Naive thymus-derived CD4-positive, alpha-beta T cell (primary cell): Measurements from ENCODE around the gene JPT2. TPM values are rescaled to one million over a fixed set of nuclear protein-coding genes. Genes with fewer than 3 reads are reported as not detected.

Experiments
- ATAC-seq: fragments of 150-1000 bp; cut with Tn5 transposase; 2 replicates; pipeline ENCODE4 v1.10.0; 2021; ENCODE audit warnings: mild to moderate bottlenecking, moderate library complexity
- CTCF ChIA-PET: fragments of 350-600 bp; sonication (Branson Sonifier 250); formaldehyde crosslinking; loops from one replicate; lab custom pipeline; 2021; ENCODE audit warnings: antibody characterized with exemption; lab: Charles Lee
- POLR2A ChIA-PET: fragments of 350-600 bp; sonication (Branson Sonifier 250); formaldehyde crosslinking; loops from one replicate; lab custom pipeline; 2021; ENCODE audit warnings: antibody characterized with exemption, inconsistent platforms; lab: Charles Lee
- DNase-seq, 9 donors: peaks; one replicate each; pipeline versions ENCODE4 v3.0.0 to v3.0.0-alpha.2; 2020 to 2022; ENCODE audit warnings: mixed read lengths in 1 of 9
- H3K27ac ChIP-seq: one replicate; pipeline ENCODE4 v1.7.0; 2013; ENCODE audit warnings: mild to moderate bottlenecking, low read depth, low read length, moderate library complexity
- H3K27me3 ChIP-seq, 2 donors: one replicate each; pipeline ENCODE4 v1.7.0; 2013; ENCODE audit warnings: low read length in 2 of 2, mild to moderate bottlenecking in 2 of 2, moderate library complexity in 2 of 2; ENCODE audit not compliant: control insufficient read depth in 2 of 2, insufficient read depth in 2 of 2
- H3K36me3 ChIP-seq, 3 experiments: 1 replicate in 2 of 3; 2 replicates in 1 of 3; pipeline ENCODE4 v1.7.0; 2013; ENCODE audit warnings: low read length in 3 of 3, mild to moderate bottlenecking in 3 of 3, moderate library complexity in 1 of 3; ENCODE audit not compliant: insufficient read depth in 3 of 3, control insufficient read depth in 2 of 3
- H3K4me1 ChIP-seq, 2 donors: one replicate each; pipeline ENCODE4 v1.7.0; 2013; ENCODE audit warnings: low read length in 2 of 2, mild to moderate bottlenecking in 2 of 2, moderate library complexity in 1 of 2; ENCODE audit not compliant: control insufficient read depth in 2 of 2, insufficient read depth in 2 of 2
- H3K4me3 ChIP-seq: 2 replicates; pipeline ENCODE4 v1.7.0; 2013; ENCODE audit warnings: mild to moderate bottlenecking, low read length
- H3K9me3 ChIP-seq, 3 experiments: 1 replicate in 2 of 3; 2 replicates in 1 of 3; pipeline ENCODE4 v1.7.0; 2013; ENCODE audit warnings: low read length in 3 of 3; ENCODE audit not compliant: control insufficient read depth in 2 of 3
- H3K27ac Mint-ChIP-seq, 9 donors: one replicate each; pipeline ENCODE4 v1.8.0; 2020 to 2022; ENCODE audit warnings: mixed read lengths in 9 of 9, mild to moderate bottlenecking in 8 of 9, moderate library complexity in 5 of 9, inconsistent platforms in 2 of 9
- H3K27me3 Mint-ChIP-seq, 5 donors: one replicate each; pipeline ENCODE4 v1.8.0; 2021 to 2022; ENCODE audit warnings: mixed read lengths in 5 of 5, mild to moderate bottlenecking in 1 of 5
- H3K36me3 Mint-ChIP-seq, 5 donors: one replicate each; pipeline ENCODE4 v1.8.0; 2020 to 2022; ENCODE audit warnings: mixed read lengths in 5 of 5, mild to moderate bottlenecking in 3 of 5, inconsistent platforms in 1 of 5
- H3K4me1 Mint-ChIP-seq, 7 donors: one replicate each; pipeline ENCODE4 v1.8.0; 2020 to 2022; ENCODE audit warnings: mixed read lengths in 7 of 7, mild to moderate bottlenecking in 3 of 7, inconsistent platforms in 1 of 7
- H3K4me3 Mint-ChIP-seq, 10 donors: one replicate each; pipeline ENCODE4 v1.8.0; 2020 to 2022; ENCODE audit warnings: mild to moderate bottlenecking in 10 of 10, mixed read lengths in 10 of 10, moderate library complexity in 6 of 10, inconsistent platforms in 2 of 10
- H3K9me3 Mint-ChIP-seq, 11 donors: one replicate each; pipeline ENCODE4 v1.8.0; 2020 to 2022; ENCODE audit warnings: mixed read lengths in 11 of 11, mild to moderate bottlenecking in 4 of 11, inconsistent platforms in 1 of 11, moderate library complexity in 1 of 11
- intact Hi-C, 2 donors: fragments of 100-400 bp; cut with micrococcal nuclease; formaldehyde crosslinking; loops; one replicate each; pipeline ENCODE4 v1.15.1; 2023
- microRNA-seq: library from miRNA; unstranded; fragments of <30 nt; microRNA quantifications from one replicate; pipeline ENCODE4 v1.2.0, GENCODE V29; 2022; ENCODE audit warnings: borderline microRNAs expressed
- polyA plus RNA-seq, 2 donors: library from polyadenylated mRNA; unstranded; fragments of 300-500 nt; fragmentation: Illumina TruSeq; gene quantifications; one replicate each; pipeline ENCODE4 v1.2.3, GENCODE V29; 2021
- total RNA-seq, 6 experiments: library from RNA in 5 of 6; stranded (reverse) in 5 of 6; gene quantifications; 1 replicate in 5 of 6; 2 replicates in 1 of 6; pipeline ENCODE4 v1.2.3 and lab custom pipeline; 2021 to 2026

JPT2 gene
- total and polyA plus RNA-seq, 7 experiments from 2014 or later = 12.6 to 67.2 (median 17.5) TPM

DNA sequence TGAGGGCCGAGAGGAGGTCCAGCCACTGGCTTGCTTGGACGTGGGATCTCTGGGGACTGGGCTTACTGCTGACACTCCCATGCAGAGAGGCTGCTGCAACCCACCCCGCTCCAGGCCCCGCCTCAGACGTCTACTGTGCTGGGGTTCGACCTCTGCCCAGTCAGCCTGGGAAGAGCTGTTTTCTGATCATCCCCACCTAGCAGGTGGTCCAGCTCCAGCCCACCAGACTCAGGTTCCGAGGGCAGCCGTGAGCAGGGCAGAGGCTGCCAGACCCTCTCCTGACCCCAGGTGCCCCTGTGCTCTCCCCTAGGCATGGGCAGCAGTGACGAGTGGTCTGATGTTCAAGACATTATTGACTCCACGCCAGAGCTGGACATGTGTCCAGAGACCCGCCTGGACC, 69.9 kb downstream of the JPT2 start:
- intact Hi-C loops = no loop called here
- Mint-ChIP-seq H3K36me3 (peaks cover 0 to 25% (median 3%) of the 10 kb centered on the region in 5 donors), H3K9me3 (no peaks in the 10 kb centered on the region), H3K4me1 (peaks cover 0 to 3% (median 0%) of the 10 kb centered on the region in 7 donors), H3K27ac (no peak overlapping the region), H3K4me3 (no peak overlapping the region), H3K27me3 (no peaks in the 10 kb centered on the region)
- POLR2A ChIA-PET = no interaction called here
- DNase-seq (no peak), ATAC-seq (no peak)
- CTCF ChIA-PET = no interaction called here
- H3K36me3 ChIP-seq = peaks cover 5 to 91% (median 5%) of the 10 kb centered on the region in 3 experiments
- no peaks in the 10 kb centered on the region for H3K4me1 ChIP-seq
- no peaks in the 10 kb centered on the region for H3K9me3 ChIP-seq
- no peak overlapping the region for H3K4me3 ChIP-seq
- no peaks in the 10 kb centered on the region for H3K27me3 ChIP-seq
- H3K27ac ChIP-seq = no peak overlapping the region

DNA sequence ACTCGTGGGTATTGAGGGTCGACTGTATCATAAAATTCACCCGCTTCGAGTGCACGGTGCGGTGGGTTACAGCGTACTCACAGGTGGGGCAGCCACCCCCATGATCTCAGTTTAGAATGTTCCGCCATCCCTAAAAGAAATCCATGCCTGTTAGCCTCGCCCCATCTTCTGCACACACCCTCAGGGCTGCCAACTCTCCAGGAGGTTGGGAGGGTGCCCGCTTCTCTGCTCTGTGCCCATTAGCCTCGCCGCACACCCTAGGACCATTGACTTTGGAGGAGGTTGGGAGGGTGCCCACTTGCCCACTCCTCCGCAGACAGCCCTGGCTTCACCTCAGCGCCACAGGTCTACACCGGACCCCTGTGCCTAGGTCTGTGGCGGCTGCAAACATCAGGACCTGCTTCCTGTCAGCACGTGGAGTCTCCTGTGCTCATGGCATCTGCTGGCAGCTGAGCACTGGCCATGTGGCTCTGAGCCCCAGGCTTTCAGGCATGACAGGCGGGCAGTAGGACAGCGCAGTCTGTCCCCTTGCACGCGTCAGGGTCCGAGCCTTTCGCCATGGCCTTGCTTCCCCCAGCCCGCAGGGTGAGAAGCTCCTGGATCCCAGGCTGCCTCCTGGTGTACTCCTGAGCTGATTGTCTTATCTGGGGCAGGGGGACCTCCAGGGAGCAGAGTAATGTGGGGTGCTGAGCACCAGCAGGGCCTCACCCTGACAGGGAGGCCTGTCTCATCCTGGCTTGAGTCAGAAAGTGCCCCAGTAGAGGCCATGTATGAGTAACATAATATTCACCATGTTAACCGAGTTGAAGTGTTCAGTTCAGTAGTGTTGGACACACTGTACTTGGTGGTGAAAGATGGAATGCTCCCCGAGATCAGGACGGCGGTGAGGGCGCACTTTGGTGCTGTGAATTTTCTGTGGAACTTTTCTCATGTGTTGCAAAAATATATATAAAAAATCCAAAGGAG, 71.4 kb downstream of the JPT2 start:
- no peaks in the 10 kb centered on the region for H3K27me3 ChIP-seq
- POLR2A ChIA-PET = no interaction called here
- DNase-seq = no peak
- H3K4me3 Mint-ChIP-seq = no peak overlapping the region
- no peak for ATAC-seq
- intact Hi-C loops = no loop called here
- H3K4me1 ChIP-seq = no peaks in the 10 kb centered on the region
- H3K4me3 ChIP-seq = no peak overlapping the region
- no peaks in the 10 kb centered on the region for H3K9me3 ChIP-seq
- H3K4me1 Mint-ChIP-seq = peaks cover 0 to 3% (median 0%) of the 10 kb centered on the region in 7 donors
- H3K27ac Mint-ChIP-seq = peak overlapping the region in 1 of 9 donors; percentile 56
- H3K9me3 Mint-ChIP-seq = no peaks in the 10 kb centered on the region
- CTCF ChIA-PET = interaction anchor here (0.7 kb wide), 1 partner anchor 51 kb away, joined by 3 read pairs; no protein-coding TSS in a partner anchor
- H3K36me3 ChIP-seq = peaks cover 5 to 84% (median 5%) of the 10 kb centered on the region in 3 experiments
- H3K36me3 Mint-ChIP-seq = peaks cover 0 to 25% (median 3%) of the 10 kb centered on the region in 5 donors
- H3K27ac ChIP-seq = no peak overlapping the region
- H3K27me3 Mint-ChIP-seq = no peaks in the 10 kb centered on the region

Small RNAs within 50 kb of the gene (microRNA-seq; reads per million reads assigned to microRNA genes)
- gene MIR3177 = not detected

Other genes starting within 250 kb of the JPT2 start
- 1 to 10 TPM in 2 of 5 experiments, under 1 TPM in 2, not detected in 1; 0.77 to 3.4 (median 1.7) TPM for gene PERCC1, start 247.2 kb upstream of the JPT2 start, total RNA-seq
- gene PERCC1, start 247.2 kb upstream of the JPT2 start, polyA plus RNA-seq = not detected
- 10 to 100 TPM in 2 of 5 experiments, 1 to 10 TPM in 3; 3.6 to 19.1 (median 8.9) TPM for gene CCDC154, start 233.7 kb upstream of the JPT2 start, total RNA-seq
- not detected for gene CCDC154, start 233.7 kb upstream of the JPT2 start, polyA plus RNA-seq
- 100 to 1,000 TPM in 4 of 5 experiments, 10 to 100 TPM in 1; 74.8 to 140 (median 115) TPM for gene CLCN7, start 203.3 kb upstream of the JPT2 start, total RNA-seq
- gene CLCN7, start 203.3 kb upstream of the JPT2 start, polyA plus RNA-seq = 10 to 100 TPM; 17.0 to 35.1 TPM
- gene PTX4, start 189.3 kb upstream of the JPT2 start, total RNA-seq = under 1 TPM in 2 of 5 experiments, not detected in 3; 0.24 to 0.64 TPM
- not detected for gene PTX4, start 189.3 kb upstream of the JPT2 start, polyA plus RNA-seq
- gene TELO2, start 184.9 kb upstream of the JPT2 start, total RNA-seq = 10 to 100 TPM; 46.9 to 58.9 (median 50.3) TPM
- 10 to 100 TPM; 10.5 to 18.7 TPM for gene TELO2, start 184.9 kb upstream of the JPT2 start, polyA plus RNA-seq
- gene TMEM204, start 144.6 kb upstream of the JPT2 start, total RNA-seq = 100 to 1,000 TPM in 2 of 5 experiments, 10 to 100 TPM in 3; 26.3 to 162 (median 47.5) TPM
- gene TMEM204, start 144.6 kb upstream of the JPT2 start, polyA plus RNA-seq = 100 to 1,000 TPM; 152 to 186 TPM
- 10 to 100 TPM in 1 of 5 experiments, 1 to 10 TPM in 4; 7.3 to 10.6 (median 8.1) TPM for gene IFT140, start 66.2 kb upstream of the JPT2 start, total RNA-seq
- gene IFT140, start 66.2 kb upstream of the JPT2 start, polyA plus RNA-seq = 10 to 100 TPM in 1 of 2 donors, 1 to 10 TPM in 1; 8.9 to 13.5 TPM
- gene CRAMP1, start 65.9 kb upstream of the JPT2 start, total RNA-seq = 10 to 100 TPM; 27.0 to 33.2 (median 31.3) TPM
- 1 to 10 TPM; 2.1 to 5.0 TPM for gene CRAMP1, start 65.9 kb upstream of the JPT2 start, polyA plus RNA-seq
- 100 to 1,000 TPM; 112 to 299 (median 272) TPM for gene MAPK8IP3, start 27.9 kb downstream of the JPT2 start, total RNA-seq
- gene MAPK8IP3, start 27.9 kb downstream of the JPT2 start, polyA plus RNA-seq = 1 to 10 TPM; 1.7 to 3.2 TPM
- gene NME3, start 93.3 kb downstream of the JPT2 start, total RNA-seq = 10 to 100 TPM; 49.4 to 81.5 (median 58.2) TPM
- 10 to 100 TPM; 70.6 to 71.9 TPM for gene NME3, start 93.3 kb downstream of the JPT2 start, polyA plus RNA-seq
- gene EME2, start 94.5 kb downstream of the JPT2 start, total RNA-seq = 10 to 100 TPM; 32.2 to 47.5 (median 36.8) TPM
- gene EME2, start 94.5 kb downstream of the JPT2 start, polyA plus RNA-seq = 1 to 10 TPM in 1 of 2 donors, under 1 TPM in 1; 0.59 to 3.8 TPM
- gene MRPS34, start 94.9 kb downstream of the JPT2 start, total RNA-seq = 100 to 1,000 TPM in 1 of 5 experiments, 10 to 100 TPM in 4; 41.6 to 115 (median 49.5) TPM
- 100 to 1,000 TPM; 124 to 162 TPM for gene MRPS34, start 94.9 kb downstream of the JPT2 start, polyA plus RNA-seq
- gene SPSB3, start 104.3 kb downstream of the JPT2 start, total RNA-seq = 100 to 1,000 TPM in 2 of 5 experiments, 10 to 100 TPM in 3; 38.2 to 127 (median 72.3) TPM
- gene SPSB3, start 104.3 kb downstream of the JPT2 start, polyA plus RNA-seq = 10 to 100 TPM; 38.7 to 58.9 TPM
- gene NUBP2, start 104.7 kb downstream of the JPT2 start, total RNA-seq = 10 to 100 TPM; 39.3 to 60.2 (median 48.6) TPM
- 10 to 100 TPM; 96.7 to 98.9 TPM for gene NUBP2, start 104.7 kb downstream of the JPT2 start, polyA plus RNA-seq
- 1 to 10 TPM in 3 of 5 experiments, under 1 TPM in 2; 0.19 to 1.5 (median 1.1) TPM for gene IGFALS, start 115.4 kb downstream of the JPT2 start, total RNA-seq
- under 1 TPM in 1 of 2 donors, not detected in 1; 0.40 TPM for gene IGFALS, start 115.4 kb downstream of the JPT2 start, polyA plus RNA-seq
- 10 to 100 TPM; 46.2 to 72.9 (median 48.9) TPM for gene HAGH, start 148.5 kb downstream of the JPT2 start, total RNA-seq
- gene HAGH, start 148.5 kb downstream of the JPT2 start, polyA plus RNA-seq = 10 to 100 TPM; 39.4 to 62.4 TPM
- 10 to 100 TPM in 1 of 5 experiments, 1 to 10 TPM in 4; 7.8 to 12.9 (median 9.7) TPM for gene FAHD1, start 148.9 kb downstream of the JPT2 start, total RNA-seq
- gene FAHD1, start 148.9 kb downstream of the JPT2 start, polyA plus RNA-seq = 10 to 100 TPM; 27.5 to 28.6 TPM
- not detected for gene MEIOB, start 193.9 kb downstream of the JPT2 start, total RNA-seq
- gene MEIOB, start 193.9 kb downstream of the JPT2 start, polyA plus RNA-seq = not detected
- not detected for gene HS3ST6, start 240.1 kb downstream of the JPT2 start, total RNA-seq
- not detected for gene HS3ST6, start 240.1 kb downstream of the JPT2 start, polyA plus RNA-seq